ENCODE measurements around the gene PLA2G2F.

GRCh38 chr1:20166051-20166450 lies 26.9 kb downstream of the PLA2G2F start:
- TF ChIP-seq POLR2A (IDR thresholded peaks at IDR 0.05) = no peak
- TF ChIP-seq CTCF (IDR thresholded peaks at IDR 0.05) = no peak

All from vagina (tissue), 2 donors.